Measurements from ENCODE around the gene ZEB2. TPM values are rescaled to one million over a fixed set of nuclear protein-coding genes. Genes with fewer than 3 reads are reported as not detected.
A peak's percentile ranks its signal among the peaks of the same experiment; 100 is the strongest.

The ZEB2 gene
- total RNA-seq, 1 experiment from 2014 or later = 28.2 TPM

DNA sequence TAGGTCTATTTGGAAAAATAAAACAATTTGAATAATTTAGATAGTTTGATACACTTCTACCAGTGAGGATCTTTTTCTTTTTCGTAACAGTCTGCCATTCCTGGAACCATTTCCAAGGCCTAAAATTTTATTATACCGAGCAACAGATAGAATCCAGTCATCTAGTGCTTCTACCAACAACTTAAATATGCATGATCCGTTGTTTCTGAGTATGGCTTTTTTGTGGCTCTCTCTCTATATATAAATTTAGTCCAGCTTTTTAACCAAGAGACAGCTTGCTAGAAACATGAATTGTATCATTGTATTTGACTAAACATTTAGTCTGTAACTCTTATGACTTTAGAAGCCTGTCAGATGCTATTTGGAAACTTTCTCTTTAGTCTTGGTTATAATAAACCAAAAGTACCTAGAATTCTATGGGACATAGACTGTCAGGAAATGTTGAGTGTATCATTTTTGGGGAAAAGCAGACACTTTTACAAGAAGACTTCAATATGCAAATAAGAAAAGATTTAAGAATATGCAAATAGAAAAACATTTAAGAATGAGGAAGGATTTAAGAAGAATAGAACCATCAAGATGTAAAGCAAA is 161.4 kb downstream of the ZEB2 start:
- H3K27ac Mint-ChIP-seq (ENCODE audit: low read depth, unreplicated experiment) = peak overlapping the region; percentile 90
- no peaks in the 10 kb centered on the region for H3K27me3 Mint-ChIP-seq (ENCODE audit: insufficient read depth, unreplicated experiment)
- no peak for DNase-seq (ENCODE audit: unreplicated experiment)
- CTCF ChIA-PET = interaction anchor here (0.6 to 0.8 kb wide), 2 partner anchors 27 to 269 kb away, joined by 3 read pairs; no protein-coding TSS in a partner anchor
- H3K9me3 Mint-ChIP-seq (ENCODE audit: unreplicated experiment) = no peaks in the 10 kb centered on the region
- H3K4me1 Mint-ChIP-seq (ENCODE audit: insufficient read depth, unreplicated experiment) = peaks cover 24% of the 10 kb centered on the region
- H3K4me3 Mint-ChIP-seq (ENCODE audit: unreplicated experiment) = no peak overlapping the region
- intact Hi-C loops (cut with micrococcal nuclease) = no loop called here
- BruUV-seq (replicated peaks) = TSS peak; percentile 97
- POLR2A ChIA-PET = interaction anchor here (0.7 to 1.8 kb wide), 4 partner anchors 16 to 535 kb away, joined by 3 to 12 read pairs (median 4); a partner anchor contains a TSS
- TF ChIP-seq, protein P1, sequence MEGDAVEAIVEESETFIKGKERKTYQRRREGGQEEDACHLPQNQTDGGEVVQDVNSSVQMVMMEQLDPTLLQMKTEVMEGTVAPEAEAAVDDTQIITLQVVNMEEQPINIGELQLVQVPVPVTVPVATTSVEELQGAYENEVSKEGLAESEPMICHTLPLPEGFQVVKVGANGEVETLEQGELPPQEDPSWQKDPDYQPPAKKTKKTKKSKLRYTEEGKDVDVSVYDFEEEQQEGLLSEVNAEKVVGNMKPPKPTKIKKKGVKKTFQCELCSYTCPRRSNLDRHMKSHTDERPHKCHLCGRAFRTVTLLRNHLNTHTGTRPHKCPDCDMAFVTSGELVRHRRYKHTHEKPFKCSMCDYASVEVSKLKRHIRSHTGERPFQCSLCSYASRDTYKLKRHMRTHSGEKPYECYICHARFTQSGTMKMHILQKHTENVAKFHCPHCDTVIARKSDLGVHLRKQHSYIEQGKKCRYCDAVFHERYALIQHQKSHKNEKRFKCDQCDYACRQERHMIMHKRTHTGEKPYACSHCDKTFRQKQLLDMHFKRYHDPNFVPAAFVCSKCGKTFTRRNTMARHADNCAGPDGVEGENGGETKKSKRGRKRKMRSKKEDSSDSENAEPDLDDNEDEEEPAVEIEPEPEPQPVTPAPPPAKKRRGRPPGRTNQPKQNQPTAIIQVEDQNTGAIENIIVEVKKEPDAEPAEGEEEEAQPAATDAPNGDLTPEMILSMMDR (IDR thresholded peaks at IDR 0.05; ENCODE audit: unreplicated experiment) = no peak
- no peaks in the 10 kb centered on the region for H3K36me3 Mint-ChIP-seq (ENCODE audit: insufficient read depth, unreplicated experiment)

DNA sequence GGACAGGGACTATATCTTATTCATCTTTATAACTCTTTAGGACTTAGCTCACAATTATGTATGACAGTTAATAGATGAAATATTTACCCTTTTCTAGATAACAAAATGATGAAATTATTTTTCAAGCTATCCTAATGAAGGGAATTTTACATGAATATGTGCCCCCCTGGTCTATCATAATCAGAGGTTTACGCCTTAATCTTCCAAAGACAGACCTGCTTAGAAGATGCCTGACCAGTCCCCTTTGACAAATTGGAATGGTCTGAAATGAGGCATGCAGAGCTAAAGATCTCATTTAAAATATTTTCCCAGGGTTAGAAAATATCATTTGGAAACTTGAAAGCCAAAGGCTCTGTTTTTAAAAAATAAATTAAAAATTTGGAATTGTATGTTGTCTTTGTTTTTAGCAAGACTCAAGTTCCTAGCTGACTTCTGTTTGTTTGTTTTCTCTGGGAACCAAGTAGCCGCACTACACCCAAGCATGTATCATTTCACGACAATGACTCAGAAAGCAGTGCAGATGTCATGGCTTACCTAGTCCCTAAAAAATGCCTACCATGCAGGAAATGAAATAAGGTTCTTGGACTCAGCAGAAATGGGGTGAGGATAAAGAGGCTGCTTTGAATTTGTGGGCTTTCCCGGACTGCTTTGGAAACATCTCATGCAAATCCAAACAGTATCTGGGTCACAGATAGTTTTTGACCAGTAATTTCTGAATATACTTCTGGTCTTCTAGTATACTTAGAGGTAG is 162.1 kb downstream of the ZEB2 start:
- H3K4me3 Mint-ChIP-seq (ENCODE audit: unreplicated experiment) = no peak overlapping the region
- DNase-seq (ENCODE audit: unreplicated experiment) = peak; percentile 84
- no peaks in the 10 kb centered on the region for H3K9me3 Mint-ChIP-seq (ENCODE audit: unreplicated experiment)
- no peaks in the 10 kb centered on the region for H3K27me3 Mint-ChIP-seq (ENCODE audit: insufficient read depth, unreplicated experiment)
- no TSS peak for BruUV-seq (replicated peaks)
- CTCF ChIA-PET = interaction anchor here (0.6 to 0.9 kb wide), 4 partner anchors 9 to 614 kb away, joined by 3 to 4 read pairs (median 3); no protein-coding TSS in a partner anchor
- H3K27ac Mint-ChIP-seq (ENCODE audit: low read depth, unreplicated experiment) = peak overlapping the region; percentile 90
- H3K4me1 Mint-ChIP-seq (ENCODE audit: insufficient read depth, unreplicated experiment) = peaks cover 24% of the 10 kb centered on the region
- intact Hi-C loops (cut with micrococcal nuclease) = no loop called here
- H3K36me3 Mint-ChIP-seq (ENCODE audit: insufficient read depth, unreplicated experiment) = no peaks in the 10 kb centered on the region
- POLR2A ChIA-PET = interaction anchor here (0.6 to 1.8 kb wide), 6 partner anchors 9 to 648 kb away, joined by 3 to 12 read pairs (median 4); a partner anchor contains a TSS
- TF ChIP-seq, protein P1 (IDR thresholded peaks at IDR 0.05; ENCODE audit: unreplicated experiment) = no peak

DNA sequence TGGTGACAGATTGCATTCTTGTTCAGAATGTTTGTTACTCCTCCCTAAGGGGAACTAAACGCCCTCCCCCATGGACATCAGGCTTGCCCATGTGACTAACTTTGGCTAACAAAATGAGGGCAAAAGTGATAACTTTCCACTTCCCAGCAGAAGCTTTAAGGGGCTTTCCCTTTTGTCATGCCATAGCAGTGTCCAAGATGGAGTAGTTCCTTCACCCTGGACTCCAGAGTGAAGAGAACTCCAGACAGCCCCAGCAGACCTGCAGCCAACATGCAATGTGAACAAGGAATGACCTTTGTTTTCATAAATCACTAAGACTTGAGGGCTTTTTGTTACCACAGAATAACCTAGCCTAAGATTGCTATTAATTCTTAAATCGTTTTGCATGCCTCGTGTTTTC is 163.5 kb downstream of the ZEB2 start:
- H3K27me3 Mint-ChIP-seq (ENCODE audit: insufficient read depth, unreplicated experiment) = no peaks in the 10 kb centered on the region
- peaks cover 18% of the 10 kb centered on the region for H3K4me1 Mint-ChIP-seq (ENCODE audit: insufficient read depth, unreplicated experiment)
- no peak for DNase-seq (ENCODE audit: unreplicated experiment)
- H3K9me3 Mint-ChIP-seq (ENCODE audit: unreplicated experiment) = no peaks in the 10 kb centered on the region
- ChIA-PET POLR2A (interaction anchor here (1.8 kb wide), 1 partner anchor 24 kb away, joined by 12 read pairs; a partner anchor contains a TSS), CTCF (interaction anchor here (0.6 to 0.8 kb wide), 3 partner anchors 45 to 775 kb away, joined by 3 to 4 read pairs (median 3); no protein-coding TSS in a partner anchor)
- TF ChIP-seq, protein P1 (IDR thresholded peaks at IDR 0.05; ENCODE audit: unreplicated experiment) = no peak
- no peak overlapping the region for H3K4me3 Mint-ChIP-seq (ENCODE audit: unreplicated experiment)
- intact Hi-C loops (cut with micrococcal nuclease) = no loop called here
- no peaks in the 10 kb centered on the region for H3K36me3 Mint-ChIP-seq (ENCODE audit: insufficient read depth, unreplicated experiment)
- BruUV-seq (replicated peaks) = no TSS peak
- peak overlapping the region; percentile 90 for H3K27ac Mint-ChIP-seq (ENCODE audit: low read depth, unreplicated experiment)

DNA sequence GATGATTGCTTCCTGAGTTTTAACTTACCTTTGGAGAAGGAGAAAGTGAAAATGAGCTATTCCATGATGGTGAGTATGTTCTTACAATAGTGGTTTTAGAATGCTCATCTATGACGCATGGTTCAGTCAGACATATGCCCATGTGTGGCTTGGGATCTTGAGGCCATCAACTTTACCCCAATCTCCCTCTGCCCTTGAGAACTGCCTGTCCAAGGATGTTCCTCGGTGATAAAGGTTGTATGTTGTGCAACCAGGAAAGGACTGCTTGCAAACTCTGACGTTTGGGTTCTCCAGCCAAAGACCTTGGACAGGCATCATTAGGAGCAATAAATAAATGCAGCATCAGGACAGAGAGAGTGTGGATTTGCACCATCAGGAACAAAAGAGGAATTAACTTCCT is 165.0 kb downstream of the ZEB2 start:
- no peaks in the 10 kb centered on the region for H3K36me3 Mint-ChIP-seq (ENCODE audit: insufficient read depth, unreplicated experiment)
- peaks cover 23% of the 10 kb centered on the region for H3K4me1 Mint-ChIP-seq (ENCODE audit: insufficient read depth, unreplicated experiment)
- ChIA-PET POLR2A (no interaction called here), CTCF (interaction anchor here (0.6 kb wide), 1 partner anchor 17 kb away, joined by 3 read pairs; no protein-coding TSS in a partner anchor)
- no peak overlapping the region for H3K4me3 Mint-ChIP-seq (ENCODE audit: unreplicated experiment)
- no peak overlapping the region for H3K27ac Mint-ChIP-seq (ENCODE audit: low read depth, unreplicated experiment)
- no peaks in the 10 kb centered on the region for H3K27me3 Mint-ChIP-seq (ENCODE audit: insufficient read depth, unreplicated experiment)
- peak; percentile 30 for DNase-seq (ENCODE audit: unreplicated experiment)
- BruUV-seq (replicated peaks) = no TSS peak
- TF ChIP-seq, protein P1 (IDR thresholded peaks at IDR 0.05; ENCODE audit: unreplicated experiment) = no peak
- intact Hi-C loops (cut with micrococcal nuclease) = no loop called here
- H3K9me3 Mint-ChIP-seq (ENCODE audit: unreplicated experiment) = no peaks in the 10 kb centered on the region
